Gastroesophageal sphincter (tissue), 3 donors: ENCODE results near the gene RAMACL.

Source experiments
- CTCF ChIP-seq, 4 experiments: fragments of 200-600 bp in 2 of 4; fragments of 450-650 bp in 2 of 4; sonication (generic) in 1 of 4; IDR thresholded peaks; one replicate each; pipeline ENCODE4 v1.5.1; 2017 to 2019; ENCODE audit warnings: antibody characterized with exemption in 4 of 4, mild to moderate bottlenecking in 2 of 4, moderate library complexity in 2 of 4
- EP300 ChIP-seq: sonication (generic); formaldehyde crosslinking; IDR thresholded peaks from one replicate; pipeline ENCODE4 v1.6.1; 2017; ENCODE audit warnings: antibody characterized with exemption, mild to moderate bottlenecking
- POLR2A ChIP-seq, 2 donors: fragments of 450-650 bp; IDR thresholded peaks; one replicate each; pipeline ENCODE4 v1.6.1; 2017; ENCODE audit warnings: antibody characterized with exemption in 2 of 2, mild to moderate bottlenecking in 2 of 2, moderate library complexity in 1 of 2
- POLR2AphosphoS5 ChIP-seq: sonication (generic); formaldehyde crosslinking; IDR thresholded peaks from one replicate; pipeline ENCODE4 v1.6.1; 2017; ENCODE audit warnings: antibody characterized with exemption

DNA sequence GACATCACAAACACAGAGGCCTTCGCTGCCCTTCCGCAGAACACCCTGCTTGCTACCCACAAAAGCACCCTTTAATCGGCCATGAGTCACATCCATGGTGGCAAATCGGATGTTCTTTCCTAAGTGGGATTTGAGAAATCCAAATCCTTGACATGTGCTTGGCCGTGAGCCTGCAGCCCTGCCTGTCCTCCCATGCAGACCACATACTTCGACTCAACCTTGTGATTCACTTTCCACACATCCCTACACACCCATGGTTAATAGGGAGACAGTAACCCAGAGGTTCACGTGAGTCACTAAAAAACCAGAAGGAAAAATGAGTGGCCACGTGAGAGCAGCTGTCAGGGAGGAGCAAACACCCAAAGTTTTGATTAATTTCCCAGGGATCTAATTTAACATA lies 19.4 kb downstream of the RAMACL start:
- TF ChIP-seq CTCF (IDR thresholded peaks at IDR 0.05) (no peak), POLR2AphosphoS5 (peak; percentile 16), POLR2A (IDR thresholded peaks at IDR 0.05) (no peak), EP300 (no peak)
